CD4-positive, alpha-beta T cell (primary cell): Measurements from ENCODE around the gene DRAP1. TPM values are rescaled to one million over a fixed set of nuclear protein-coding genes. Genes with fewer than 3 reads are reported as not detected.

Experiments
- ATAC-seq: fragments of 200-7000 bp; cut with Tn5 transposase; one replicate; pipeline ENCODE4 v1.10.0; 2022; ENCODE audit warnings: mild to moderate bottlenecking; ENCODE audit not compliant: poor library complexity
- CTCF ChIA-PET: fragments of 350-600 bp; sonication (Branson Sonifier 250); formaldehyde crosslinking; loops from one replicate; lab custom pipeline; 2021; ENCODE audit warnings: antibody characterized with exemption, inconsistent platforms; lab: Charles Lee
- POLR2A ChIA-PET: fragments of 350-600 bp; sonication (Branson Sonifier 250); formaldehyde crosslinking; loops from one replicate; lab custom pipeline; 2021; ENCODE audit warnings: antibody characterized with exemption, inconsistent platforms; lab: Charles Lee
- DNase-seq, 14 experiments: peaks; one replicate each; pipeline ENCODE4 v3.0.0-alpha.2; 2013 to 2020; ENCODE audit warnings: mixed read lengths in 2 of 14
- H3K27ac ChIP-seq, 2 donors: one replicate each; pipeline versions ENCODE4 v1.5.1 to v1.7.0; 2013; ENCODE audit warnings: low read length in 2 of 2, low read depth in 1 of 2, mild to moderate bottlenecking in 1 of 2
- H3K27me3 ChIP-seq, 2 experiments: 1 replicate in 1 of 2; 2 replicates in 1 of 2; pipeline versions ENCODE4 v1.6.1 to v1.7.0; 2013; ENCODE audit warnings: low read length in 2 of 2, control low read depth in 1 of 2, mild to moderate bottlenecking in 1 of 2, moderate library complexity in 1 of 2; ENCODE audit not compliant: insufficient read depth in 2 of 2, control insufficient read depth in 1 of 2
- H3K36me3 ChIP-seq: one replicate; pipeline ENCODE4 v1.6.1; 2013; ENCODE audit warnings: low read length, control low read depth; ENCODE audit not compliant: insufficient read depth
- H3K4me1 ChIP-seq: one replicate; pipeline ENCODE4 v1.6.1; 2013; ENCODE audit warnings: low read length, control low read depth; ENCODE audit not compliant: insufficient read depth
- H3K4me3 ChIP-seq: one replicate; pipeline ENCODE4 v1.5.1; 2013; ENCODE audit warnings: mild to moderate bottlenecking, low read length, moderate library complexity
- H3K9me3 ChIP-seq, 2 experiments: 1 replicate in 1 of 2; 2 replicates in 1 of 2; pipeline versions ENCODE4 v1.6.1 to v1.7.0; 2013; ENCODE audit warnings: low read length in 2 of 2, mild to moderate bottlenecking in 2 of 2, control low read depth in 1 of 2, moderate library complexity in 1 of 2; ENCODE audit not compliant: control insufficient read depth in 1 of 2, insufficient read depth in 1 of 2
- H3K27ac Mint-ChIP-seq: one replicate; pipeline ENCODE4 v1.8.0; 2020; ENCODE audit warnings: mixed read lengths
- H3K27me3 Mint-ChIP-seq: one replicate; pipeline ENCODE4 v1.8.0; 2021; ENCODE audit warnings: mixed read lengths
- H3K36me3 Mint-ChIP-seq: one replicate; pipeline ENCODE4 v1.8.0; 2021; ENCODE audit warnings: low read depth, mixed read lengths
- H3K4me1 Mint-ChIP-seq: one replicate; pipeline ENCODE4 v1.8.0; 2021; ENCODE audit warnings: low read depth, mixed read lengths
- H3K4me3 Mint-ChIP-seq: one replicate; pipeline ENCODE4 v1.8.0; 2020; ENCODE audit warnings: mild to moderate bottlenecking, mixed read lengths
- H3K9me3 Mint-ChIP-seq: one replicate; pipeline ENCODE4 v1.8.0; 2020; ENCODE audit warnings: mixed read lengths
- intact Hi-C, 2 experiments: fragments of 100-400 bp; cut with DNase I in 1 of 2; cut with micrococcal nuclease in 1 of 2; formaldehyde crosslinking; loops; one replicate each; pipeline versions ENCODE4 v1.15.1 to v1.9.0; 2023 to 2025; cut with DNase I, micrococcal nuclease
- total RNA-seq, 174 experiments: library from RNA in 2 of 174; stranded (reverse) in 2 of 174; gene quantifications; one replicate each; pipeline ENCODE4 v1.2.3 and lab custom pipeline; 2021 to 2026
- TF ChIP-seq, protein P1 (sequence below): fragments of 200-600 bp; IDR thresholded peaks from one replicate; pipeline ENCODE4 v1.8.0; 2022; ENCODE audit warnings: antibody characterized with exemption, mild to moderate bottlenecking

Gene DRAP1
- total RNA-seq, 2 experiments from 2014 or later = 58.6 to 59.1 TPM

DNA sequence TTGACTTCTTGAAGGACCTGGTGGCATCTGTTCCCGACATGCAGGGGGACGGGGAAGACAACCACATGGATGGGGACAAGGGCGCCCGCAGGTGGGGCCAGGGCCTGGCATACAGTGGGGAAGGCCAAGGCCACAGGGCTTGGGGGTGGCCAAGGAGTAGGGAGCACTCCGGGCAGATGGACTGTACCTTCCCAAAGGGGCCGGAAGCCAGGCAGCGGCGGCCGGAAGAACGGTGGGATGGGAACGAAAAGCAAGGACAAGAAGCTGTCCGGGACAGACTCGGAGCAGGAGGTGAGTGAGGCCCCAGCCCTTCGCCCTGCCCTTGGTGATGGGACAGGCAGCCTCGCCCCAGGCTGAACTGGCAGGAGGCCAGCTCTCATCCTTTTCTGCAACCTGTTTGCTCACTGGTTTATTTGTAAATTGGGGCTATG lies 1.2 kb downstream of the DRAP1 start:
- POLR2A ChIA-PET = interaction anchor here (1.0 to 6.6 kb wide), 5 partner anchors 7 to 347 kb away, joined by 3 to 104 read pairs (median 6); partner anchors contain the start of genes CCDC85B, FIBP and SART1
- intact Hi-C loops = no loop called here
- Mint-ChIP-seq H3K9me3 (no peaks in the 10 kb centered on the region), H3K27me3 (no peaks in the 10 kb centered on the region), H3K36me3 (peaks cover 48% of the 10 kb centered on the region), H3K27ac (peak overlapping the region; percentile 92), H3K4me3 (peak overlapping the region; percentile 93), H3K4me1 (peaks cover 37% of the 10 kb centered on the region)
- Histone ChIP-seq H3K4me3 (peak overlapping the region; percentile 84), H3K9me3 (no peaks in the 10 kb centered on the region), H3K27me3 (no peaks in the 10 kb centered on the region), H3K4me1 (peaks cover 54% of the 10 kb centered on the region), H3K36me3 (peaks cover 45% of the 10 kb centered on the region), H3K27ac (peak overlapping the region; percentile 59 to 70)
- ATAC-seq (no peak), DNase-seq (no peak)
- TF ChIP-seq, protein P1, sequence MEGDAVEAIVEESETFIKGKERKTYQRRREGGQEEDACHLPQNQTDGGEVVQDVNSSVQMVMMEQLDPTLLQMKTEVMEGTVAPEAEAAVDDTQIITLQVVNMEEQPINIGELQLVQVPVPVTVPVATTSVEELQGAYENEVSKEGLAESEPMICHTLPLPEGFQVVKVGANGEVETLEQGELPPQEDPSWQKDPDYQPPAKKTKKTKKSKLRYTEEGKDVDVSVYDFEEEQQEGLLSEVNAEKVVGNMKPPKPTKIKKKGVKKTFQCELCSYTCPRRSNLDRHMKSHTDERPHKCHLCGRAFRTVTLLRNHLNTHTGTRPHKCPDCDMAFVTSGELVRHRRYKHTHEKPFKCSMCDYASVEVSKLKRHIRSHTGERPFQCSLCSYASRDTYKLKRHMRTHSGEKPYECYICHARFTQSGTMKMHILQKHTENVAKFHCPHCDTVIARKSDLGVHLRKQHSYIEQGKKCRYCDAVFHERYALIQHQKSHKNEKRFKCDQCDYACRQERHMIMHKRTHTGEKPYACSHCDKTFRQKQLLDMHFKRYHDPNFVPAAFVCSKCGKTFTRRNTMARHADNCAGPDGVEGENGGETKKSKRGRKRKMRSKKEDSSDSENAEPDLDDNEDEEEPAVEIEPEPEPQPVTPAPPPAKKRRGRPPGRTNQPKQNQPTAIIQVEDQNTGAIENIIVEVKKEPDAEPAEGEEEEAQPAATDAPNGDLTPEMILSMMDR = no peak
- CTCF ChIA-PET = interaction anchor here (0.9 to 3.2 kb wide), 3 partner anchors 32 to 60 kb away, joined by 3 to 21 read pairs (median 10); partner anchors contain the start of genes CCDC85B, FIBP and MUS81

- peaks cover 34% of the 10 kb centered on the region for H3K4me1 Mint-ChIP-seq
- H3K9me3 Mint-ChIP-seq = no peaks in the 10 kb centered on the region
- Histone ChIP-seq H3K4me1 (peaks cover 48% of the 10 kb centered on the region), H3K36me3 (peaks cover 45% of the 10 kb centered on the region), H3K4me3 (peak overlapping the region; percentile 84), H3K27me3 (no peaks in the 10 kb centered on the region), H3K9me3 (no peaks in the 10 kb centered on the region), H3K27ac (no peak overlapping the region)
- peak in 1 of 14 experiments; percentile 32 for DNase-seq
- H3K27ac Mint-ChIP-seq = no peak overlapping the region
- ATAC-seq = no peak
- H3K4me3 Mint-ChIP-seq = peak overlapping the region; percentile 38
- intact Hi-C loops = no loop called here
- TF ChIP-seq, protein P1 = no peak
- POLR2A ChIA-PET = interaction anchor here (6.6 kb wide), 1 partner anchor 31 kb away, joined by 104 read pairs; the partner anchor contains the start of genes CCDC85B and FIBP
- CTCF ChIA-PET = interaction anchor here (4.2 kb wide), 1 partner anchor 33 kb away, joined by 16 read pairs; the partner anchor contains the start of gene FIBP
- peaks cover 48% of the 10 kb centered on the region for H3K36me3 Mint-ChIP-seq
- no peaks in the 10 kb centered on the region for H3K27me3 Mint-ChIP-seq
Observed at GRCh38 chr11:65921033-65921555, 1.9 kb downstream of the DRAP1 start.

- no peaks in the 10 kb centered on the region for H3K27me3 ChIP-seq
- ChIA-PET CTCF (interaction anchor here (4.2 kb wide), 1 partner anchor 33 kb away, joined by 16 read pairs; the partner anchor contains the start of gene FIBP), POLR2A (interaction anchor here (6.6 kb wide), 1 partner anchor 32 kb away, joined by 104 read pairs; the partner anchor contains the start of genes CCDC85B and FIBP)
- H3K9me3 ChIP-seq = no peaks in the 10 kb centered on the region
- Mint-ChIP-seq H3K9me3 (no peaks in the 10 kb centered on the region), H3K36me3 (peaks cover 41% of the 10 kb centered on the region), H3K4me1 (peaks cover 27% of the 10 kb centered on the region), H3K4me3 (peak overlapping the region; percentile 50), H3K27ac (peak overlapping the region; percentile 44), H3K27me3 (no peaks in the 10 kb centered on the region)
- H3K36me3 ChIP-seq = peaks cover 38% of the 10 kb centered on the region
- intact Hi-C loops = no loop called here
- no peak overlapping the region for H3K4me3 ChIP-seq
- H3K4me1 ChIP-seq = peaks cover 42% of the 10 kb centered on the region
- H3K27ac ChIP-seq = no peak overlapping the region
- no peak for DNase-seq
- TF ChIP-seq, protein P1 = no peak
- no peak for ATAC-seq
Observed at GRCh38 chr11:65921876-65922275, 2.6 kb downstream of the DRAP1 start.
